Measurements from ENCODE around the gene DDX31.

DDX31 gene

DNA sequence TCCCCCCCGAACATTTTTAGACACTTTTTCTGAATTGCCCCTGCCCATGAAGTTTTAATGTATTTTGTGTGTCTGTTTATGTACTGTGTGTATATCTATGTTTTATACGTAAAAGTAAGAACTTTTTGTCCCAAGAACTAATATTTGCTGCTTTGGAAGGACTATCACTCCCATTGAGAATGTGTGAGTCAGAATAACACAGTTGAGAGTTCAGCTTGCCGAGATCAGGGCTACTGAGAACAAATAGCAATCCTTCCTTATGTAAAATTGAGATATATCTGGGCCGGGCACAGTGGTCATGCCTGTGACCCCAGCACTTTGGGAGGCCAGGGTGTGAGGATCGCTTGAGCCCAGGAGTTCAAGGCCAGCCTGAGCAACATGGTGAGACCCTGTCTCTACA, 11.8 kb upstream of the DDX31 start:
- POLR2A ChIA-PET: no interaction called here
- DNase-seq (ENCODE audit: extremely low spot score): no peak
- CTCF ChIA-PET: no interaction called here
- no peak for TF ChIP-seq FOXA1 (IDR thresholded peaks at IDR 0.05)

DNA sequence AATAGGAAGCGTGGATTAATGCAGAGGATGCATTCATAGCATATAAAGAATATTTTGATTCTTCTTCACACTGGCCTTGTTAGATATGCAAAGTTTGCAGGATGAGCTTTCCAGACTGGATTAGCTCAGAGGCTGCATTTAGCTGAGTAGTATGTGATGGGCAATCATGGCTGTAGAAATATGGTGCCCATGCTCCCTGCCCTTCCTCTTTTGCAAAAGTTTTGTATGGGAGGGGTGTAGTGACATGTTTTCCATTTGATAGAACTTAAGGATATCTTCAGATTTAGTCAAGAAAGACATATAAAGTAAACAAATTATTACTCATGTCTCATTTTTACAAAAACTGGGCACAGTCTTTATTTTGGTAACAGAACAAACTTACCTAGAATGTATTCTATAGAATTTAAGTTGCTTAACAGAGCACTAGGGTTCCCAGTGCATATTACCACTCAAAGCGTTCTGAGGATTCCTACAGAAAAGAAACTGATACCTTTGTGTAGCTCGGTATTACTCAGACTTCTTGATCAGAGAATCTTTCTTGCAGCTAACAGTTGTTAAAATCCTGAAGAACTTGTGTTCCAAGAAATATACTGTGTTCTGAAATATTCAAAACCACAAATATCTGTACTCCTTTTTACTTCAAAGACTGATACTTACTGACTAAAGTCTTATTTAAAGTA, 10.3 kb upstream of the DDX31 start:
- TF ChIP-seq CTBP1 (IDR thresholded peaks at IDR 0.05; ENCODE audit: borderline replicate concordance) (no peak), TARDBP (IDR thresholded peaks at IDR 0.05) (no peak), FOXK2 (IDR thresholded peaks at IDR 0.05) (no peak), FOXM1 (IDR thresholded peaks at IDR 0.05; ENCODE audit: borderline replicate concordance) (no peak), ZNF384 (IDR thresholded peaks at IDR 0.05) (no peak), SP1 (IDR thresholded peaks at IDR 0.05) (no peak), ARNT (IDR thresholded peaks at IDR 0.05) (no peak), FOXA1 (IDR thresholded peaks at IDR 0.05) (no peak), HDGF (IDR thresholded peaks at IDR 0.05; ENCODE audit: borderline replicate concordance) (no peak), L3MBTL2 (conservative IDR thresholded peaks at IDR 0.05) (no peak), NFRKB (IDR thresholded peaks at IDR 0.05) (no peak), ELF4 (IDR thresholded peaks at IDR 0.05) (no peak), SUZ12 (IDR thresholded peaks at IDR 0.05) (no peak), BHLHE40 (IDR thresholded peaks at IDR 0.05; ENCODE audit: borderline replicate concordance) (no peak)
- TF ChIP-seq, protein P1, sequence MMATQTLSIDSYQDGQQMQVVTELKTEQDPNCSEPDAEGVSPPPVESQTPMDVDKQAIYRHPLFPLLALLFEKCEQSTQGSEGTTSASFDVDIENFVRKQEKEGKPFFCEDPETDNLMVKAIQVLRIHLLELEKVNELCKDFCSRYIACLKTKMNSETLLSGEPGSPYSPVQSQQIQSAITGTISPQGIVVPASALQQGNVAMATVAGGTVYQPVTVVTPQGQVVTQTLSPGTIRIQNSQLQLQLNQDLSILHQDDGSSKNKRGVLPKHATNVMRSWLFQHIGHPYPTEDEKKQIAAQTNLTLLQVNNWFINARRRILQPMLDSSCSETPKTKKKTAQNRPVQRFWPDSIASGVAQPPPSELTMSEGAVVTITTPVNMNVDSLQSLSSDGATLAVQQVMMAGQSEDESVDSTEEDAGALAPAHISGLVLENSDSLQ (IDR thresholded peaks at IDR 0.05): no peak
- no peak for DNase-seq (ENCODE audit: extremely low spot score)
- CTCF ChIA-PET: no interaction called here
- POLR2A ChIA-PET: interaction anchor here (1.2 to 1.8 kb wide), 2 partner anchors 9 to 12 kb away, joined by 3 to 6 read pairs; partner anchors contain the start of gene GTF3C4

DNA sequence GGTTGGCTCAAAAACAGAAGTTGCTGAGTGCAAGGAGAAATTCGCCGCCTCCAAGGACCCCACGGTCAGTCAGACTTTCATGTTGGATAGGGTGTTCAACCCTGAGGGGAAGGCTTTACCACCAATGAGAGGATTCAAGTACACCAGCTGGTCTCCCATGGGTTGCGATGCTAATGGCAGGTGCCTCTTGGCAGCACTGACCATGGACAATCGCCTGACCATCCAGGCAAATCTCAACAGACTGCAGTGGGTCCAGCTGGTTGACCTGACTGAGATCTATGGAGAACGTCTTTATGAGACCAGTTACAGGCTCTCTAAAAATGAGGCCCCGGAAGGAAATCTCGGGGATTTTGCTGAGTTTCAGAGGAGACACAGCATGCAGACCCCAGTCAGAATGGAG, 8.2 kb upstream of the DDX31 start:
- ChIA-PET POLR2A (no interaction called here), CTCF (no interaction called here)
- no peak for DNase-seq (ENCODE audit: extremely low spot score)
- TF ChIP-seq ZNF384 (IDR thresholded peaks at IDR 0.05): no peak
- no peak for TF ChIP-seq ARNT (IDR thresholded peaks at IDR 0.05)
- TF ChIP-seq FOXK2 (IDR thresholded peaks at IDR 0.05): no peak
- TF ChIP-seq BHLHE40 (IDR thresholded peaks at IDR 0.05; ENCODE audit: borderline replicate concordance): no peak
- TF ChIP-seq FOXA1 (IDR thresholded peaks at IDR 0.05): no peak
- no peak for TF ChIP-seq SP1 (IDR thresholded peaks at IDR 0.05)
- no peak for TF ChIP-seq HDGF (IDR thresholded peaks at IDR 0.05; ENCODE audit: borderline replicate concordance)
- TF ChIP-seq CTBP1 (IDR thresholded peaks at IDR 0.05; ENCODE audit: borderline replicate concordance): no peak
- no peak for TF ChIP-seq SUZ12 (IDR thresholded peaks at IDR 0.05)
- no peak for TF ChIP-seq FOXM1 (IDR thresholded peaks at IDR 0.05; ENCODE audit: borderline replicate concordance)

DNA sequence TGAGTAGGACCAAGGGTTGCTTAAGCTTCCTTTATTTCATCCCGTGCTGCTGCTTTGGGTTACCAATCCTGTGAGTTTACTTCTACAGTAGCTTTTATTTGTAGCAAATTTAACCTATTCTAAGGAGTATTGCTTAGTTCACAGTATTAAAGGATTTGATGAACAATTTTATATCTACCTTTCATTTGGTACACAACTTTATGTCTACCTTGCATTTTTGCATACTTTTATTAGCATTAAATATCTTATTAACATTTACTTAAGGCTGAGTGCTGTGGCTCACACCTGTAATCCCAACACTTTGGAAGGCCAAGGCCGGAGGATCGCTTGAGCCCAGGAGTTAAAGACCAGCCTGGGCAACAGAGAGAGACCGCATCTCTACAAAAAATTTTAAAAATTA, 4.7 kb upstream of the DDX31 start:
- no peak for DNase-seq (ENCODE audit: extremely low spot score)
- CTCF ChIA-PET: no interaction called here
- TF ChIP-seq FOXK2 (IDR thresholded peaks at IDR 0.05) (no peak), FOXM1 (IDR thresholded peaks at IDR 0.05; ENCODE audit: borderline replicate concordance) (no peak), SUZ12 (IDR thresholded peaks at IDR 0.05) (no peak), SP1 (IDR thresholded peaks at IDR 0.05) (no peak), TARDBP (IDR thresholded peaks at IDR 0.05) (no peak)
- POLR2A ChIA-PET: no interaction called here

DNA sequence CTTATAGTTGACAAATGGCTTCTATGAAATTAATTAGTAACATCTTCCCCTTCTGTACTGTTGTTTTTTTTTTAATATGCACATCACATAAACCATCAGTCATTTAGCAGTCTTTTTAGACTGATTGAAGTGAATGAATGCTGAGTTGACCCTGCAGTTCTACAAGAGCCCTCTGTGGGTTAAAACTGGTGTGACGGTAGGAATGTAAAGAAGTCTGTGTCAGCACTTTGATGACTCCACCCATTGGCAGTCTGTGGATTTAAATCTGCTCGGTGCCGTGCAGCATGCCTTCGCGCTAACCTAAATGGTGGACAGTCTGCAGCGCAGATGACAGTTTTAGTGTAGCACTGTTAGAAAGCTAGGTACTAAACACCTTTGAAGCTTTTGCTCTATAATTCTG, 3.6 kb upstream of the DDX31 start:
- TF ChIP-seq, protein P1 (IDR thresholded peaks at IDR 0.05): no peak
- no peak for TF ChIP-seq LEF1 (IDR thresholded peaks at IDR 0.05; ENCODE audit: borderline replicate concordance)
- no peak for TF ChIP-seq SP1 (IDR thresholded peaks at IDR 0.05)
- no peak for TF ChIP-seq L3MBTL2 (conservative IDR thresholded peaks at IDR 0.05)
- TF ChIP-seq TARDBP (IDR thresholded peaks at IDR 0.05): no peak
- no peak for TF ChIP-seq SUZ12 (IDR thresholded peaks at IDR 0.05)
- TF ChIP-seq FOXK2 (IDR thresholded peaks at IDR 0.05): no peak
- no peak for TF ChIP-seq CTBP1 (IDR thresholded peaks at IDR 0.05; ENCODE audit: borderline replicate concordance)
- TF ChIP-seq FOXA1 (IDR thresholded peaks at IDR 0.05): no peak
- TF ChIP-seq HDGF (IDR thresholded peaks at IDR 0.05; ENCODE audit: borderline replicate concordance): no peak
- no peak for TF ChIP-seq ARNT (IDR thresholded peaks at IDR 0.05)
- no peak for TF ChIP-seq NFRKB (IDR thresholded peaks at IDR 0.05)
- no peak for TF ChIP-seq ELF4 (IDR thresholded peaks at IDR 0.05)
- TF ChIP-seq BHLHE40 (IDR thresholded peaks at IDR 0.05; ENCODE audit: borderline replicate concordance): no peak
- no peak for TF ChIP-seq ZNF384 (IDR thresholded peaks at IDR 0.05)
- no peak for TF ChIP-seq FOXM1 (IDR thresholded peaks at IDR 0.05; ENCODE audit: borderline replicate concordance)
- CTCF ChIA-PET: no interaction called here
- peak; percentile 38 for DNase-seq (ENCODE audit: extremely low spot score)
- POLR2A ChIA-PET: no interaction called here

DNA sequence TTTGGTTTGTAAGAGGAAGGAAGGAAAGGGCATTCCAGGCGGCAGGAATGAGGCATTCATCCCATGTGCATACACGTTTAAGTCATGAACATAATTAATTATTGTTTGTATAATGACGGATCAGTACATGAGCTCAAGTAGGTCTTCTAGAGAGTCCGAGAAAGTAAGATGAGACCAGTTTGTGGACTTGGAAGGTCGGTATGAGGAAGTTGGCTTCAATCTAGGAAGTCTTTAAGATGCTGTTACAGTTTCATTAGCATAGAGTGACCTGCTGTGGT, 2.6 kb upstream of the DDX31 start:
- DNase-seq (ENCODE audit: extremely low spot score): no peak
- no peak for TF ChIP-seq FOXM1 (IDR thresholded peaks at IDR 0.05; ENCODE audit: borderline replicate concordance)
- TF ChIP-seq ELF4 (IDR thresholded peaks at IDR 0.05): no peak
- TF ChIP-seq CTBP1 (IDR thresholded peaks at IDR 0.05; ENCODE audit: borderline replicate concordance): no peak
- TF ChIP-seq BHLHE40 (IDR thresholded peaks at IDR 0.05; ENCODE audit: borderline replicate concordance): no peak
- TF ChIP-seq SUZ12 (IDR thresholded peaks at IDR 0.05): no peak
- no peak for TF ChIP-seq FOXA1 (IDR thresholded peaks at IDR 0.05)
- no peak for TF ChIP-seq ARNT (IDR thresholded peaks at IDR 0.05)
- TF ChIP-seq NFRKB (IDR thresholded peaks at IDR 0.05): no peak
- no peak for TF ChIP-seq L3MBTL2 (conservative IDR thresholded peaks at IDR 0.05)
- no peak for TF ChIP-seq ZNF384 (IDR thresholded peaks at IDR 0.05)
- no peak for TF ChIP-seq HDGF (IDR thresholded peaks at IDR 0.05; ENCODE audit: borderline replicate concordance)
- TF ChIP-seq, protein P1 (IDR thresholded peaks at IDR 0.05): no peak
- no peak for TF ChIP-seq TARDBP (IDR thresholded peaks at IDR 0.05)
- no peak for TF ChIP-seq FOXK2 (IDR thresholded peaks at IDR 0.05)
- CTCF ChIA-PET: no interaction called here
- POLR2A ChIA-PET: interaction anchor here (0.7 kb wide), 1 partner anchor 63 kb away, joined by 3 read pairs; no protein-coding TSS in a partner anchor

Data from HEK293T (cell line).